ENCODE data around the gene MND1. TPM values are rescaled to one million over a fixed set of nuclear protein-coding genes. Genes with fewer than 3 reads are reported as not detected.

The MND1 gene
- total RNA-seq, 1 donor from 2014 or later = 30.0 TPM

DNA sequence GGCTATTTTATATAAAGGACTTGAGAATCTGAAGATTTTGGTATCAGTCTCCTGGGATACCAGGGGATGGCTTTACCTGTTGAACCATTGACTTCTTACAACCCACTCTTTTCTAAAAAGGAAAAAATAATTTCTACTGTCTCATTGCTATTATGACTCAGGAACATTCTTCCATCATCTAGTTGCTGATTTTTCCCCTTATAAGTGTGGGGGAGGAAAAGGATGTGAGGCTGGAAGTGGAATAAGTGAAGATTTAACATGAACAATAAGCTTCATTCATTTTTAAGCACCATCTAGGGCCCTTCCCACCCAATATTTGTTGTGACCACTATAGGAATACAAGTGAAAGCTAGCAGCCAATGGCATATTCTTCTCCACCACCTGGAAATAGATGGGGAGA, 10.6 kb upstream of the MND1 start:
- no peak overlapping the region for H3K4me3 ChIP-seq (ENCODE audit: low read depth, low read length)
- no peak for DNase-seq (ENCODE audit: low read depth)
- no peak for TF ChIP-seq CTCF (conservative IDR thresholded peaks at IDR 0.05; ENCODE audit: low read depth, low read length)

- no peak overlapping the region for H3K4me3 ChIP-seq (ENCODE audit: low read depth, low read length)
- no peak for DNase-seq (ENCODE audit: low read depth)
- TF ChIP-seq CTCF (conservative IDR thresholded peaks at IDR 0.05; ENCODE audit: low read depth, low read length) = no peak
Measured at GRCh38 chr4:153335665-153336064, 8.8 kb upstream of the MND1 start.

- H3K4me3 ChIP-seq (ENCODE audit: low read depth, low read length) = no peak overlapping the region
- no peak for DNase-seq (ENCODE audit: low read depth)
- TF ChIP-seq CTCF (conservative IDR thresholded peaks at IDR 0.05; ENCODE audit: low read depth, low read length) = no peak
Measured at GRCh38 chr4:153337686-153338085, 6.8 kb upstream of the MND1 start.

- DNase-seq (ENCODE audit: low read depth) = no peak
- no peak for TF ChIP-seq CTCF (conservative IDR thresholded peaks at IDR 0.05; ENCODE audit: low read depth, low read length)
Measured at GRCh38 chr4:153341575-153342090, 2.9 kb upstream of the MND1 start.

GRCh38 chr4:153342751-153343552, 1.5 kb upstream of the MND1 start:
- no peak for DNase-seq (ENCODE audit: low read depth)
- no peak for TF ChIP-seq CTCF (conservative IDR thresholded peaks at IDR 0.05; ENCODE audit: low read depth, low read length)
- H3K4me3 ChIP-seq (ENCODE audit: low read depth, low read length) = no peak overlapping the region

More at GRCh38 chr4:153341575-153342090, 2.9 kb upstream of the MND1 start:
- no peak overlapping the region for H3K4me3 ChIP-seq (ENCODE audit: low read depth, low read length)

GRCh38 chr4:153345012-153345981, 809 bp downstream of the MND1 start:
- H3K4me3 ChIP-seq (ENCODE audit: low read depth, low read length) = peak overlapping the region; percentile 81
- DNase-seq (ENCODE audit: low read depth) = no peak
- TF ChIP-seq CTCF (conservative IDR thresholded peaks at IDR 0.05; ENCODE audit: low read depth, low read length) = peak; percentile 26

Data from epithelial cell of proximal tubule (primary cell).